HG02588 (cell line): ENCODE measurements around the gene ITPKB.

ENCODE experiments used
- ATAC-seq: cut with Tn5 transposase; IDR thresholded peaks from one replicate; pipeline ENCODE4 v1.9.1; 2021; ENCODE audit warnings: mild to moderate bottlenecking, moderate library complexity; ENCODE audit not compliant: unreplicated experiment

The ITPKB gene

DNA sequence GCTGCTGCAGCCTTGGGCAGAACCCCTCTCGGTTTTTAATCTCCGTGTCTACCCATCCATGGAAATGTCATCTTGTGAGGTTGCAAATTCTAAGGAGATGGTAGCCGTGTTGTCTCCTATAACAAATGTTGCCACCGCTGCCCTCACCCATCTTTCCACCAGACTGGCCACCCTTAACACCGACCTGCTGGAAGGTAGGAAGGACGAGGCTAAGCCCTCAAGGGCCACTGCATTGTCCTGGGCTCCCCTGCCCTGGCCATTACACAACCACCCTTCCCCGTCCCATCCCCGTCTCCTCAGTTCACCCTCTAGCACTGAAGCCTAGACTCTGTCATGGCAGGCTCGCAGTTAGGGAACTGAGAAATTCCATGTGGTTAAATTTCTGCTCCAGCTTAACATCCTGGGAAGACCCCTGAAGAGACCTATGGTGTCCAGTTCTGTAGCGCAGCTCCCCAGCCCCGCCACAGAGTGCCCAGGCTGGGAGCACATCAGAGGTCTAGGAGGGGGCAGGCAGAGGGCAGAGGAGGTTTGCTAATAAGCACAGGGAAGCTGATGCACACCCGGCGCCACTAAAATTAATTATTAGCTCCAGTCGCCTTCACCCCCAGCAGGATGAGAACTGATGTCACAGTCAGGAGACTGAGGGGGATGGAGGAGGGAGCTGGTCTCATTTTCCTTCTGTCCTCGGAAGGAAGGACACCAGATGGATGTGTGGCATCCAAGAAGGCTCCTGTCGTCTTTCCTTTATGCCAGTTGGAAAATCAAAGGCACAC is 152.2 kb downstream of the ITPKB start:
- ATAC-seq: no peak

DNA sequence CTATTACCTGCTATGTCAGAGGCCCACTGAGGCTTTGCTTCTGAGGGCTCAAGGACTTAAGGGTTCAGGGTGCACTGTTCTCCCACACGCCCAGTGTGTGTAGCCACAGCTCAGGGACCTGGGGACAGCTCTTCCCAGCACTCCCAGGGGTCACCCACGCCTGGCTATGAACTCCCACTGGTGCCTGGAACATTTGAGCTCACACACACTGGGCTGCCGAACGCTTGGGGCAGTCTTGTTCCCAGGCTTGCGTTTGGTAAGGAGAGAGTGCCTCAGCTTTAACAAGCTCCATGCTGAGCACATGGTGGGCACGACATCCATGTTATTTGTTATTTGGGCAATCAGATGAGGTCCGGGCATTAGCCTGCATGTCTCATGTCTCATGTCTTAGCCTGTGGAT is 153.0 kb downstream of the ITPKB start:
- no peak for ATAC-seq

DNA sequence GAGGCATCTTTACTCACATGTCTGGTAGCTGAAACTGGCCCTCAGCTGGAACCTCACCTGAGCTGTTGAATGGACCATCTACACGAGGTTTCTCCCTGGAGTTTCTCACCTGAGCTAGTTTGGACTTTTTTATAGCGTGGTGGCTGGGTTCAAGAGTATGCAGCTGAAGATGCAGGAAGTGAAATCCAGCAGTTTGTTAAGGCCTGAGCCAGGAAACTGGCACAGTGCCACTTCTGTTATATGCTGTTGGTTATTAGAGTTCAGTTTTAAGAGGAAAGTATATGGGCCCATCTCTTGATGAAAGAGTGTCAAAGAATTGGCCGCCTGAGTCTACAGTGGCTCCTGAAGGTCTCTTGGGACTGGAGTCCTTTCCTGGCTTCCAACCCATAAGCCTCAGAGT is 154.9 kb downstream of the ITPKB start:
- no peak for ATAC-seq

DNA sequence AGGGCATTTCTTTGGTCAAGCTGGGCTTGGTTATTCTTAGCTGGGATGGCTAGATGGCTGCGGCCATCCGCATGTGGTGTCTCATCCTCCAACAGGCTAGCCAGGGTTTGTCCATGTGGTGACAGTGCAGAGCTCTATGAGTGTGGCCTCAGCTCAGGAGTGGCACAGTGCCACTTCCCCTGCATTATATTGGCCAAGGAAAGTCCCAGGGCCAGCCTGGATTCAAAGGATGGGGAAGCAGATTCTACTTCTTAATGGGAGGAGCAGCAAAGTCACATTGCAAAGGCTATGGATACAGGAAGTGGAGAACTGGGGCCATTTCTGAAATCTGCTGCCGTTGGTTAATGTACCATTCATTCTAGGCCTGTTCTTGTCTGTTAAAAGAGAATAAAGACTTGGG is 156.1 kb downstream of the ITPKB start:
- no peak for ATAC-seq
